GM23248 (cell line): ENCODE measurements around the gene GULP1. TPM values are rescaled to one million over a fixed set of nuclear protein-coding genes. Genes with fewer than 3 reads are reported as not detected.

Experiments
- DNase-seq: peaks from one replicate; pipeline ENCODE4 v3.0.0-alpha.2; 2015
- H2AFZ ChIP-seq: fragments of 200-600 bp; sonication (generic); 2 replicates; pipeline ENCODE4 v1.6.1; 2016; ENCODE audit warnings: antibody characterized with exemption
- H3F3A ChIP-seq: fragments of 200-600 bp; sonication (generic); 2 replicates; pipeline ENCODE4 v1.6.1; 2016; ENCODE audit warnings: mild to moderate bottlenecking, antibody characterized with exemption, mixed run types; ENCODE audit not compliant: insufficient read depth
- H3K27ac ChIP-seq: fragments of 200-600 bp; sonication (generic); 2 replicates; pipeline ENCODE4 v1.5.1; 2016; ENCODE audit warnings: mild to moderate bottlenecking
- H3K27me3 ChIP-seq: fragments of 200-600 bp; sonication (generic); replicated peaks from 2 replicates; pipeline ENCODE4 v1.6.1; 2016; ENCODE audit warnings: mild to moderate bottlenecking; ENCODE audit not compliant: insufficient read depth
- H3K36me3 ChIP-seq: fragments of 200-600 bp; sonication (generic); 2 replicates; pipeline ENCODE4 v1.6.1; 2016; ENCODE audit warnings: low read depth, mild to moderate bottlenecking
- H3K4me1 ChIP-seq: fragments of 200-600 bp; sonication (generic); 2 replicates; pipeline ENCODE4 v1.6.1; 2016; ENCODE audit warnings: mild to moderate bottlenecking; ENCODE audit not compliant: insufficient read depth
- H3K4me2 ChIP-seq: fragments of 200-600 bp; sonication (generic); one replicate; pipeline ENCODE4 v1.6.1; 2016; ENCODE audit warnings: mild to moderate bottlenecking; ENCODE audit not compliant: unreplicated experiment
- H3K4me3 ChIP-seq: fragments of 200-600 bp; sonication (generic); 2 replicates; pipeline ENCODE4 v1.5.1; 2016; ENCODE audit warnings: mild to moderate bottlenecking
- H3K79me2 ChIP-seq: fragments of 200-600 bp; sonication (generic); 2 replicates; pipeline ENCODE4 v1.6.1; 2016; ENCODE audit warnings: mild to moderate bottlenecking; ENCODE audit not compliant: insufficient read depth
- H3K9ac ChIP-seq: fragments of 200-600 bp; sonication (generic); 2 replicates; pipeline ENCODE4 v1.6.1; 2016; ENCODE audit warnings: mild to moderate bottlenecking
- H3K9me2 ChIP-seq: fragments of 200-600 bp; sonication (generic); 2 replicates; pipeline ENCODE4 v1.6.1; 2016; ENCODE audit warnings: mixed run types, mild to moderate bottlenecking, moderate library complexity; ENCODE audit not compliant: insufficient read depth
- H3K9me3 ChIP-seq: fragments of 200-600 bp; sonication (generic); one replicate; pipeline ENCODE4 v1.6.1; 2017; ENCODE audit warnings: low read depth
- H4K20me1 ChIP-seq: fragments of 200-600 bp; sonication (generic); 2 replicates; pipeline ENCODE4 v1.6.0; 2016; ENCODE audit not compliant: insufficient read depth
- EZH2 ChIP-seq: fragments of 200-600 bp; sonication (generic); IDR thresholded peaks from 2 replicates; pipeline ENCODE4 v1.6.1; 2018; ENCODE audit warnings: antibody characterized with exemption, mild to moderate bottlenecking; ENCODE audit not compliant: insufficient read depth, poor library complexity, severe bottlenecking
- EZH2phosphoT487 ChIP-seq: fragments of 200-600 bp; sonication (generic); IDR thresholded peaks from 2 replicates; pipeline ENCODE4 v1.6.1; 2018; ENCODE audit warnings: antibody characterized with exemption, moderate library complexity, mild to moderate bottlenecking, low read depth; ENCODE audit not compliant: insufficient read depth
- WGBS, 2 experiments: methylation state at CpG; one replicate each; pipeline ENCODE4 v1.1.6; 2015 to 2017; ENCODE audit warnings: low lambda C conversion rate in 2 of 2, low coverage in 1 of 2; ENCODE audit errors: missing lambda C conversion rate in 2 of 2; 5-methylcytosine and 5-hydroxymethylcytosine counted together
- in situ Hi-C: fragments of 300-500 bp; cut with MboI; formaldehyde crosslinking; loops from 2 replicates; pipeline ENCODE4 v1.15.0; 2020
- polyA plus RNA-seq: library from polyadenylated mRNA; unstranded; fragments of >200 nt; fragmentation: Nextera tagmentation; extraction: Ambion mirVana; gene quantifications from 2 replicates; pipeline ENCODE4 v1.2.1, GENCODE V29; 2016
- total RNA-seq: library from RNA; depleted of rRNA; stranded (reverse); fragments of >200 nt; shearing (Covaris generic); gene quantifications from 2 replicates; pipeline ENCODE4 v1.2.3, GENCODE V29; 2014

GULP1 gene
- total and polyA plus RNA-seq, 2 experiments from 2014 or later = 6.1 to 11.9 TPM

DNA sequence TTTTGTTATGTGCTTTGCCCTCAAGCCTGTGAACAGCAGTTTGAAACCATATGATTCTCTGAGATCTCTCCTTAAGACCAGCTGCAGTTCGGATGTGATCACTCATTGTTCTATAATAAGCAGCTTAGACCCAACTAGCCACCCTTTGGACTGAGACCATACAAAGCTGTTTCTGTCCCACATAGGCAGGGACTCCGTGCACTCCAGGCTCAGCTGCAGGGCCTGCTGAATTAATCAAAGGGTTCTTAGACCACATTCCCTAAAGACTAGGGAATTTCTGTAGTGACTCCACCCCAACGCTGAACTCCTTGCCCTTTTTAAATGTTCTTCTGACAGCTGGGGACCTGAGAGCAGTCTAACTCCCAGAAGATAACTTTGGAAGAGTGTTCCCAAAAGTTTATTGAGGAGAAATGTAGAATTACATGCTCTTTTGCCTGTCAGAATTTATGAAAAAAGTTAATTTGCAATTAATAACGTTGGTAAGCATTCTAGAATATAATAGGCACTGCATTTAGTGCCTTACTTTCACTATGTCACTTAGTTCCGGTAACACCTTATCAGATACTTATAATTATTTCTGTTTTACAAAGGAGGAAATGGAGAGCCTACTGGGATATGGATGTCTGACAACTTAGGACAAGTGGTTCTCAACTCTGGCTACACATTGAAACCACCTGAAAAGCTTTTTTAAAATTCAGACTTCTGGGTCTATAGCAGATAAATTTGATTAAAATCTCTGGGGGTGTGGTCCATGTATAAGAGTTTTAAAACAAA, 42.3 kb downstream of the GULP1 start:
- TF ChIP-seq EZH2phosphoT487 (no peak), EZH2 (no peak)
- no peak overlapping the region for H3K9ac ChIP-seq
- no peak overlapping the region for H3K27ac ChIP-seq
- H2AFZ ChIP-seq = no peak overlapping the region
- no peaks in the 10 kb centered on the region for H3K9me2 ChIP-seq
- no peak overlapping the region for H3K4me2 ChIP-seq
- no peak overlapping the region for H3K4me3 ChIP-seq
- no peaks in the 10 kb centered on the region for H3K9me3 ChIP-seq
- WGBS, 2 experiments = 50 to 60% methylated on average over 5 of the region's 5 CpGs
- H3K4me1 ChIP-seq = no peaks in the 10 kb centered on the region
- no peaks in the 10 kb centered on the region for H3K27me3 ChIP-seq
- H3F3A ChIP-seq = no peaks in the 10 kb centered on the region
- in situ Hi-C loops = no loop called here
- no peak for DNase-seq
- no peaks in the 10 kb centered on the region for H4K20me1 ChIP-seq
- no peaks in the 10 kb centered on the region for H3K79me2 ChIP-seq
- H3K36me3 ChIP-seq = no peaks in the 10 kb centered on the region

DNA sequence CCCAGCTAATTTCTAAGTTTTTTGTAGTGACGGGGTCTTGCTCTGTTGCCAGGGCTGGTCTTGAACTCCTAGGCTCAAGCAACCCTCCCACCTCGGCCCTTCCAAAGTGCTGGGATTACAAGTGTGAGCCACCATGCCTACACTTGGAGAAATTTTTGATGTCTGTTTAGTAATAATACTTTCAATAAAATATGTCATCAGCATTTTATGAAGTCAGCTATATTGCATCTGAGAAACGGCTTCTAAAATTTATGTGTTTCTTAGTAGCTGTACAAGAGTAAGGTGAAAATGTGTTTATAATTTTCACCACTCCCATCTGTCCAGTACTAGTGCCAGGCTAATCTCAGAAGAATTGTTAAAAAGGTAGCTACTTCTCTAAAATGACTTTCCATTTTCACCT, 46.8 kb downstream of the GULP1 start:
- H3K4me3 ChIP-seq = no peak overlapping the region
- H3K9ac ChIP-seq = no peak overlapping the region
- H3K9me3 ChIP-seq = no peaks in the 10 kb centered on the region
- no peak for DNase-seq
- H3K79me2 ChIP-seq = no peaks in the 10 kb centered on the region
- H4K20me1 ChIP-seq = no peaks in the 10 kb centered on the region
- no peaks in the 10 kb centered on the region for H3K36me3 ChIP-seq
- no peaks in the 10 kb centered on the region for H3K9me2 ChIP-seq
- H2AFZ ChIP-seq = no peak overlapping the region
- no peak overlapping the region for H3K27ac ChIP-seq
- 91 to 92% methylated on average over 3 of the region's 3 CpGs for WGBS, 2 experiments
- in situ Hi-C loops = no loop called here
- H3F3A ChIP-seq = no peaks in the 10 kb centered on the region
- TF ChIP-seq EZH2phosphoT487 = no peak
- no peak for TF ChIP-seq EZH2
- H3K4me2 ChIP-seq = no peak overlapping the region
- no peaks in the 10 kb centered on the region for H3K4me1 ChIP-seq
- H3K27me3 ChIP-seq = no peaks in the 10 kb centered on the region

DNA sequence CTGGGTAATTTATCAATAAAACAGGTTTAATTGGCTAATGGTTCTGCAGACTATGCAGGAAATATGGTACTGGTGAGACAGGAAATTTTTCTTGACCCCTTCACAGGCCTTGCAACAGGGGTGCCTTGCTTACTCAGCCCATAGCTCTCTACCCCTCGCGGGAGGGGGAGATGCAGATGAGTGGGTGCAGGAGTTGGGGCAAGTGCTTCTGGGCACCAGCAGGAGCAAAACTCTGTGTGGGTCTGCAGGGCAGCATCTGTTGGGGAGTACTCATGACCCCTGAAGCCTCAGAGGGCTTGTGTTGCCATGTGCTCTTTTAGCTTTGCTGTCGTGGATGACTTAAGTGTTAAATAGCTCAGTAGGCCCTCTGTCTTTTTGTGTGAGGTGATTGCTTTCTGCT, 48.6 kb downstream of the GULP1 start:
- no peaks in the 10 kb centered on the region for H3K9me3 ChIP-seq
- H3K9me2 ChIP-seq = no peaks in the 10 kb centered on the region
- no peaks in the 10 kb centered on the region for H3F3A ChIP-seq
- DNase-seq = no peak
- H4K20me1 ChIP-seq = no peaks in the 10 kb centered on the region
- no peaks in the 10 kb centered on the region for H3K79me2 ChIP-seq
- H3K4me3 ChIP-seq = no peak overlapping the region
- TF ChIP-seq EZH2phosphoT487 = no peak
- no peak for TF ChIP-seq EZH2
- no peak overlapping the region for H2AFZ ChIP-seq
- no peaks in the 10 kb centered on the region for H3K27me3 ChIP-seq
- no peaks in the 10 kb centered on the region for H3K4me1 ChIP-seq
- 91 to 100% methylated on average over 3 of the region's 3 CpGs for WGBS, 2 experiments
- no peak overlapping the region for H3K27ac ChIP-seq
- no peaks in the 10 kb centered on the region for H3K36me3 ChIP-seq
- H3K4me2 ChIP-seq = no peak overlapping the region
- in situ Hi-C loops = no loop called here
- no peak overlapping the region for H3K9ac ChIP-seq

DNA sequence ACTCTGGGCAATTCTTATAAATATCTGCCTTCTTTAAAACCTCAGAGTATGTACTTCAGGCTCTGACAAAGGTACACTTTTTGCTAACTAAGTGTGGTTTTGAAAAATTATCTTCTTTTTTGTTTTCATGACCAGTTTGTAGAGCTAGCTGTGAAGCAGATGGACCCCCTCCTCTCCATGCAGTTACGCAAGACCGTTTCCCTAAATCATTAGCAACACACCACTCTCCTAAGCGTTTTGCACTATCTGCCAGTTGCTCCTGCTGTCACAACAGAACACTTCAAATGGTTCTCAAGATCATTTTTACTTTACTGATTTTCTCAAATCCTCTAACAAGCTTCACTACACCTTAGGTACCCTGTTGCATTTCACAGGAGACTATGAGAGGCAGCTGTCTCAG, 53.3 kb downstream of the GULP1 start:
- no peak overlapping the region for H3K4me2 ChIP-seq
- H3K9me2 ChIP-seq = 0 out of 2 replicates have a peak, but pooled peaks cover 6% of the 10 kb centered on the region
- TF ChIP-seq EZH2phosphoT487 = no peak
- no peak for TF ChIP-seq EZH2
- H3K9me3 ChIP-seq = no peaks in the 10 kb centered on the region
- no peaks in the 10 kb centered on the region for H3K36me3 ChIP-seq
- H3K4me3 ChIP-seq = no peak overlapping the region
- WGBS, 2 experiments = 83 to 84% methylated on average over 3 of the region's 3 CpGs
- no peak overlapping the region for H2AFZ ChIP-seq
- H3K27ac ChIP-seq = no peak overlapping the region
- no peak overlapping the region for H3K9ac ChIP-seq
- no peak for DNase-seq
- H4K20me1 ChIP-seq = no peaks in the 10 kb centered on the region
- no peaks in the 10 kb centered on the region for H3K79me2 ChIP-seq
- H3K27me3 ChIP-seq = no peaks in the 10 kb centered on the region
- in situ Hi-C loops = no loop called here
- no peaks in the 10 kb centered on the region for H3K4me1 ChIP-seq
- no peaks in the 10 kb centered on the region for H3F3A ChIP-seq
